Upper lobe of left lung (tissue), 4 donors: ENCODE data around the gene TSPAN5.

Source experiments
- CTCF ChIP-seq, 6 experiments: fragments of 450-650 bp in 4 of 6; fragments of 200-600 bp in 2 of 6; sonication (generic) in 2 of 6; IDR thresholded peaks; one replicate each; pipeline ENCODE4 v1.5.1; 2016 to 2019; ENCODE audit warnings: antibody characterized with exemption in 6 of 6
- POLR2AphosphoS5 ChIP-seq, 2 donors: sonication (generic); formaldehyde crosslinking; IDR thresholded peaks; one replicate each; pipeline ENCODE4 v1.5.1; 2017; ENCODE audit warnings: antibody characterized with exemption in 2 of 2

- TF ChIP-seq POLR2AphosphoS5 (IDR thresholded peaks at IDR 0.05): no peak
- no peak for TF ChIP-seq CTCF (IDR thresholded peaks at IDR 0.05)
Observed at GRCh38 chr4:98643755-98644154, 14.7 kb downstream of the TSPAN5 start.
